Trophoblast cell (in vitro differentiated cells and primary cell): ENCODE results near the gene MITF.
"Not testable (repeated sequence)": the region's sequence is repeated elsewhere in the genome, so short reads cannot be mapped to it uniquely, and the experiment has no call there.

Experiments used
- DNase-seq, 2 donors: peaks; one replicate each; pipeline ENCODE4 v3.0.0-alpha.2; 2016
- H2AFZ ChIP-seq: 2 replicates; pipeline ENCODE4 v1.6.1; 2013; ENCODE audit warnings: low read length, moderate library complexity, mild to moderate bottlenecking; ENCODE audit not compliant: insufficient read depth, poor library complexity
- H2AK5ac ChIP-seq: 2 replicates; pipeline ENCODE4 v1.6.1; 2013; ENCODE audit warnings: mild to moderate bottlenecking, low read length
- H2BK120ac ChIP-seq: 2 replicates; pipeline ENCODE4 v1.6.1; 2013; ENCODE audit warnings: low read length, mild to moderate bottlenecking, moderate library complexity; ENCODE audit not compliant: insufficient read depth, poor library complexity
- H2BK12ac ChIP-seq: 2 replicates; pipeline ENCODE4 v1.6.1; 2013; ENCODE audit warnings: mild to moderate bottlenecking, low read length, moderate library complexity
- H2BK5ac ChIP-seq: 2 replicates; pipeline ENCODE4 v1.6.1; 2013; ENCODE audit warnings: low read length, low read depth, moderate library complexity, mild to moderate bottlenecking; ENCODE audit not compliant: poor library complexity
- H3K14ac ChIP-seq: 2 replicates; pipeline ENCODE4 v1.6.1; 2013; ENCODE audit warnings: mild to moderate bottlenecking, low read length
- H3K18ac ChIP-seq: 2 replicates; pipeline ENCODE4 v1.6.1; 2013; ENCODE audit warnings: mild to moderate bottlenecking, low read length
- H3K23ac ChIP-seq: 2 replicates; pipeline ENCODE4 v1.6.1; 2013; ENCODE audit warnings: low read length
- H3K27ac ChIP-seq: 2 replicates; pipeline ENCODE4 v1.5.1; 2013; ENCODE audit warnings: low read depth, mild to moderate bottlenecking, inconsistent platforms, low read length, moderate library complexity
- H3K27me3 ChIP-seq: 2 replicates; pipeline ENCODE4 v1.6.1; 2013; ENCODE audit warnings: inconsistent platforms, mild to moderate bottlenecking, low read length, moderate library complexity; ENCODE audit not compliant: insufficient read depth
- H3K36me3 ChIP-seq, 2 experiments: 1 replicate in 1 of 2; 2 replicates in 1 of 2; pipeline ENCODE4 v1.6.1; 2013; ENCODE audit warnings: low read length in 2 of 2, mild to moderate bottlenecking in 2 of 2, moderate library complexity in 1 of 2; ENCODE audit not compliant: insufficient read depth in 2 of 2, control insufficient read depth in 1 of 2
- H3K4ac ChIP-seq: 2 replicates; pipeline ENCODE4 v1.6.1; 2013; ENCODE audit warnings: low read depth, mild to moderate bottlenecking, low read length, moderate library complexity
- H3K4me1 ChIP-seq, 2 experiments: 1 replicate in 1 of 2; 2 replicates in 1 of 2; pipeline ENCODE4 v1.6.1; 2013; ENCODE audit warnings: low read length in 2 of 2, mild to moderate bottlenecking in 2 of 2, moderate library complexity in 1 of 2; ENCODE audit not compliant: insufficient read depth in 2 of 2, control insufficient read depth in 1 of 2
- H3K4me2 ChIP-seq: 2 replicates; pipeline ENCODE4 v1.6.1; 2013; ENCODE audit warnings: inconsistent platforms, mild to moderate bottlenecking, low read length, moderate library complexity
- H3K4me3 ChIP-seq: 2 replicates; pipeline ENCODE4 v1.5.1; 2013; ENCODE audit warnings: mild to moderate bottlenecking, low read depth, low read length, inconsistent platforms
- H3K79me1 ChIP-seq: one replicate; pipeline ENCODE4 v1.6.1; 2013; ENCODE audit warnings: low read length
- H3K79me2 ChIP-seq: 2 replicates; pipeline ENCODE4 v1.6.1; 2013; ENCODE audit warnings: low read length, mild to moderate bottlenecking; ENCODE audit not compliant: control insufficient read depth, insufficient read depth, poor library complexity
- H3K9ac ChIP-seq: 2 replicates; pipeline ENCODE4 v1.6.1; 2013; ENCODE audit warnings: mild to moderate bottlenecking, low read length
- H3K9me3 ChIP-seq: 2 replicates; pipeline ENCODE4 v1.6.1; 2013; ENCODE audit warnings: low read depth, mild to moderate bottlenecking, control low read depth, inconsistent platforms, low read length; ENCODE audit not compliant: insufficient read depth
- H4K12ac ChIP-seq: 2 replicates; pipeline ENCODE4 v1.6.1; 2013; ENCODE audit warnings: low read depth, mild to moderate bottlenecking, low read length, moderate library complexity
- H4K8ac ChIP-seq: 2 replicates; pipeline ENCODE4 v1.6.1; 2013; ENCODE audit warnings: low read depth, mild to moderate bottlenecking, low read length, moderate library complexity
- H4K91ac ChIP-seq: one replicate; pipeline ENCODE4 v1.6.1; 2013; ENCODE audit warnings: low read depth, mild to moderate bottlenecking, low read length, moderate library complexity
- WGBS: extraction: QIAGEN DNeasy Blood & Tissue Kit; methylation state at CpG from one replicate; pipeline ENCODE4 v1.1.7; 2013; ENCODE audit warnings: missing lambda C conversion rate; ENCODE audit not compliant: insufficient read length, insufficient coverage; ENCODE audit errors: extremely low coverage; 5-methylcytosine and 5-hydroxymethylcytosine counted together

Gene MITF

GRCh38 chr3:69902386-69902785 is 163.1 kb downstream of the MITF start:
- Histone ChIP-seq H3K36me3 (no peaks in the 10 kb centered on the region), H2BK5ac (no peak overlapping the region), H3K27ac (no peak overlapping the region), H3K79me1 (no peaks in the 10 kb centered on the region), H3K4me2 (no peak overlapping the region), H3K4me3 (no peak overlapping the region), H3K4me1 (no peaks in the 10 kb centered on the region), H2BK12ac (no peak overlapping the region), H4K8ac (no peak overlapping the region), H3K18ac (no peak overlapping the region), H3K79me2 (no peaks in the 10 kb centered on the region), H4K12ac (no peak overlapping the region), H2AK5ac (no peak overlapping the region), H3K14ac (no peak overlapping the region), H2AFZ (no peak overlapping the region), H3K27me3 (no peaks in the 10 kb centered on the region), H2BK120ac (no peak overlapping the region), H3K9me3 (no peaks in the 10 kb centered on the region), H3K4ac (no peak overlapping the region), H3K23ac (no peak overlapping the region), H4K91ac (no peak overlapping the region), H3K9ac (no peak overlapping the region)
- WGBS: no CpG with 5 or more reads among the region's 1 CpG
- DNase-seq: no peak

DNA sequence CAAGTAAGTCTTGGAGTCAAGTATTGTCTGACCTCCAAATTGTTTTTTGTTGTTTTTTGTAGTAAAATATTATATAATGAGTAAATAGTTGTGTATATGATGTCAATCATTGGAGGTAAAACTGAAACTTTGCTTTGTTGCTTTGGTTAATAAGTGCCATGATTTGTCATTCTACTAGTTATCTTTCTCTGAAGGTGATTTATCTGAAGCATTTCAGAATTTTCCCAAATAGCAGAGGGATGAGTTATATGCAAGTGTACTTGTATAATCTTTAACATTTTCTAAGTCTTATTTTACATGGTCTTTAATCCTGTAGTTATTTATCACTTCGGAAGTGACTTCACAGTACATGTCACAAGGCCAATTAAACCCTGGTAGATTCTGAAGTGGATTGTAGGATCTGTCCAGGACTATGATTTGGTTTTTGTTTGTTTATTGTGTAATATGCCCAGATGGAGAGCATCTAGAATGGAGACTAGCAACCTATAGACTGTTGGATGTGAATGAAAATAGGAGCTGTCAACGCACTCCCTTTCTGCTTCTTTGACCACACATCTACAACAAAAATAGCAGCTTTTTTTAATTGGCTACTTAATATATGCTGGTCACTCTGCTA is 167.2 kb downstream of the MITF start:
- no peak overlapping the region for H3K23ac ChIP-seq
- H3K14ac ChIP-seq: no peak overlapping the region
- no peak overlapping the region for H2AK5ac ChIP-seq
- H3K79me1 ChIP-seq: no peaks in the 10 kb centered on the region
- no peak overlapping the region for H3K27ac ChIP-seq
- H3K36me3 ChIP-seq: no peaks in the 10 kb centered on the region
- no peak overlapping the region for H4K91ac ChIP-seq
- WGBS: no CpG with 5 or more reads among the region's 2 CpGs
- no peak overlapping the region for H3K4me2 ChIP-seq
- DNase-seq: no peak
- no peak overlapping the region for H3K4ac ChIP-seq
- H3K27me3 ChIP-seq: no peaks in the 10 kb centered on the region
- H2BK12ac ChIP-seq: no peak overlapping the region
- no peak overlapping the region for H2AFZ ChIP-seq
- H3K4me1 ChIP-seq: no peaks in the 10 kb centered on the region
- H2BK5ac ChIP-seq: no peak overlapping the region
- H3K9me3 ChIP-seq: peaks cover 5% of the 10 kb centered on the region
- H3K9ac ChIP-seq: no peak overlapping the region
- H4K12ac ChIP-seq: no peak overlapping the region
- H4K8ac ChIP-seq: no peak overlapping the region
- no peaks in the 10 kb centered on the region for H3K79me2 ChIP-seq
- H3K4me3 ChIP-seq: no peak overlapping the region
- no peak overlapping the region for H2BK120ac ChIP-seq
- no peak overlapping the region for H3K18ac ChIP-seq

GRCh38 chr3:69907554-69907953 is 168.3 kb downstream of the MITF start:
- Histone ChIP-seq H2BK120ac (no peak overlapping the region), H2AK5ac (no peak overlapping the region), H3K14ac (no peak overlapping the region), H3K4me2 (no peak overlapping the region), H3K79me2 (no peaks in the 10 kb centered on the region), H3K23ac (no peak overlapping the region), H4K8ac (no peak overlapping the region), H3K27ac (no peak overlapping the region), H4K12ac (no peak overlapping the region), H3K36me3 (no peaks in the 10 kb centered on the region), H3K4ac (no peak overlapping the region), H3K4me1 (no peaks in the 10 kb centered on the region), H3K4me3 (no peak overlapping the region), H2AFZ (no peak overlapping the region), H3K27me3 (no peaks in the 10 kb centered on the region), H2BK5ac (no peak overlapping the region), H3K9ac (no peak overlapping the region), H2BK12ac (no peak overlapping the region), H3K18ac (no peak overlapping the region), H4K91ac (no peak overlapping the region), H3K9me3 (peaks cover 5% of the 10 kb centered on the region), H3K79me1 (no peaks in the 10 kb centered on the region)
- DNase-seq: no peak
- no CpG with 5 or more reads among the region's 1 CpG for whole genome bisulfite sequencing

DNA sequence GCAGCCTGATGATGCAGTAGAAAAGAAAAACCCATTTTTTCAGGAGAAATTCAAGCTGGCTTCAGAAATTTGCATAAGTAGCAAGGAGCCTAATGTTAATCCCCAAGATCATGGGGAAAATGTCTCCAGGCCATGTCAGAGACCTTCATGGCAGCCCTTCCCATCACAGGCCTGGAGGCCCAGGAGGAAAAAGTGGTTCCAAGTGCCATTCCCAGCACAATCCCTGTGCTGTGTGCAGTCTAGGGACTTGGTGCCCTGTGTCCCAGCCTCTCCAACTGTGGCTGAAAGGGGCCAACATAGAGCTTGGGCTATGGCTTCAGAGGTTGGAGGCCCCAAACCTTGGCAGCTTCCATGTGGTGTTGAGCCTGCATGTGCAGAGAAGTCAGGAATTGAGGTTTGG is 170.6 kb downstream of the MITF start:
- not testable (repeated sequence) for H4K12ac ChIP-seq, H3K4me1 ChIP-seq, H3K4me2 ChIP-seq, H3K9me3 ChIP-seq, H3K18ac ChIP-seq, H2BK12ac ChIP-seq, H3K36me3 ChIP-seq, H3K4me3 ChIP-seq, H3K27me3 ChIP-seq, DNase-seq, H3K79me2 ChIP-seq, H3K4ac ChIP-seq, H3K27ac ChIP-seq, H2AFZ ChIP-seq, H2BK120ac ChIP-seq, H3K79me1 ChIP-seq, H3K23ac ChIP-seq, H4K91ac ChIP-seq, H3K9ac ChIP-seq, H4K8ac ChIP-seq, H2BK5ac ChIP-seq, H3K14ac ChIP-seq, H2AK5ac ChIP-seq
